ENCODE data around the gene SULT1A1.

GRCh38 chr16:28604186-28604565 is 5.7 kb downstream of the SULT1A1 start:
- TF ChIP-seq CTCF (conservative IDR thresholded peaks at IDR 0.05; ENCODE audit: low read length) (no peak), EZH2phosphoT487 (IDR thresholded peaks at IDR 0.05; ENCODE audit: borderline replicate concordance, low read depth, low read length) (no peak)
